OCI-LY1 (cell line): ENCODE measurements around the gene AGAP1.

Source experiments
- EZH2 ChIP-seq: fragments of 200-600 bp; sonication (generic), shearing (Covaris generic); IDR thresholded peaks from 2 replicates; pipeline ENCODE4 v1.8.0; 2017; ENCODE audit warnings: borderline replicate concordance, mixed run types, mild to moderate bottlenecking, antibody characterized with exemption, low read length, moderate library complexity, mixed read lengths
- TF ChIP-seq, protein P1 (sequence below): fragments of 200-600 bp; sonication (generic), shearing (Covaris generic); IDR thresholded peaks from 2 replicates; pipeline ENCODE4 v1.5.1; 2017; ENCODE audit warnings: mild to moderate bottlenecking, antibody characterized with exemption, low read length, moderate library complexity, mixed read lengths

DNA sequence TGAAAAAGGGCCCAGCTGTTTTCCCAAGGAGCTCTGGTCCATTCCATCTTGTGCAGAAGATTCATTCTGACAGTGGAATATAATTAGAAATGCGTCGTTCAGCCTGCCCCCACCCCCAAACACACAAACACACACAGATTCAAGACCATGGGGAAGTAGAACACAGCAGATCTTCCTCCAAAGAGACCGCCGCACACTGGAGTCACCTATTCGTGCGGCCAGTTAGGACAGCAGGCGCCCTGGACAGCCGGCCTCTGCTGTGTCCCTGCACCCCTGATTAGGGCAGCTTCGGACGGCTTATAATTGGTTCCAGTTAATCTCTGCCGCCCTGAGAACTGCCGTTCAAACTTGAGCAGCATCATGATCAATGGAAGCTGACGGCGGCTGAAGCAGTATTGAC, 558.4 kb downstream of the AGAP1 start:
- TF ChIP-seq, protein P1, sequence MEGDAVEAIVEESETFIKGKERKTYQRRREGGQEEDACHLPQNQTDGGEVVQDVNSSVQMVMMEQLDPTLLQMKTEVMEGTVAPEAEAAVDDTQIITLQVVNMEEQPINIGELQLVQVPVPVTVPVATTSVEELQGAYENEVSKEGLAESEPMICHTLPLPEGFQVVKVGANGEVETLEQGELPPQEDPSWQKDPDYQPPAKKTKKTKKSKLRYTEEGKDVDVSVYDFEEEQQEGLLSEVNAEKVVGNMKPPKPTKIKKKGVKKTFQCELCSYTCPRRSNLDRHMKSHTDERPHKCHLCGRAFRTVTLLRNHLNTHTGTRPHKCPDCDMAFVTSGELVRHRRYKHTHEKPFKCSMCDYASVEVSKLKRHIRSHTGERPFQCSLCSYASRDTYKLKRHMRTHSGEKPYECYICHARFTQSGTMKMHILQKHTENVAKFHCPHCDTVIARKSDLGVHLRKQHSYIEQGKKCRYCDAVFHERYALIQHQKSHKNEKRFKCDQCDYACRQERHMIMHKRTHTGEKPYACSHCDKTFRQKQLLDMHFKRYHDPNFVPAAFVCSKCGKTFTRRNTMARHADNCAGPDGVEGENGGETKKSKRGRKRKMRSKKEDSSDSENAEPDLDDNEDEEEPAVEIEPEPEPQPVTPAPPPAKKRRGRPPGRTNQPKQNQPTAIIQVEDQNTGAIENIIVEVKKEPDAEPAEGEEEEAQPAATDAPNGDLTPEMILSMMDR = no peak
- no peak for TF ChIP-seq EZH2
